Gastrocnemius medialis (tissue), 4 donors: ENCODE measurements around the gene FEZ2.

ENCODE experiments used
- CTCF ChIP-seq, 5 experiments: fragments of 450-650 bp in 3 of 5; fragments of 200-600 bp in 2 of 5; sonication (generic) in 2 of 5; IDR thresholded peaks in 4 of 5; conservative IDR thresholded peaks in 1 of 5; 1 replicate in 4 of 5; 2 replicates in 1 of 5; pipeline ENCODE4 v1.5.1; 2016 to 2019; ENCODE audit warnings: antibody characterized with exemption in 5 of 5, mild to moderate bottlenecking in 3 of 5, moderate library complexity in 3 of 5
- POLR2A ChIP-seq, 2 donors: fragments of 450-650 bp; IDR thresholded peaks; one replicate each; pipeline ENCODE4 v1.6.1; 2017; ENCODE audit warnings: antibody characterized with exemption in 2 of 2, mild to moderate bottlenecking in 2 of 2, moderate library complexity in 2 of 2

DNA sequence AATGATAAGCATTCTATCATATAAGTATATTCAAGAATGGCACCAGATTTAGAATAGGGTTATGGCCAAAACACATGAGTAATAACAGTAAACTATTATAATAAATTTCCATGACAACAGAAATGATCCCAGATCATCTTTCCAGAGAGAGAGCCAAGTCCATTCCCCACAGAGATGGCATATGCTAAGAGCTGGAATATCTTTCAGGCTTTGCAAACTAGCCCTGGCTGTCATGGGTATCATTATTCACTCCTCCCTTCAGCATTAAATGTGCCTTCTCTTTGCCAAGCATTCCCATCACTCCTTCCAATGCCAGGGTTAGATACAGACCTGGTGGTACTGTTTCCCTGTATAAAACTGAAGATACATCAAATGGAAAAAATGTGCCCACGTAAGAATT lies 10.9 kb downstream of the FEZ2 start:
- TF ChIP-seq CTCF (IDR thresholded peaks at IDR 0.05 in 4 of 5, conservative IDR thresholded peaks at IDR 0.05 in 1 of 5) (no peak), POLR2A (IDR thresholded peaks at IDR 0.05) (no peak)
